C1 segment of cervical spinal cord (tissue), 14 donors: ENCODE data around the gene ZNF268.

ENCODE experiments used
- DNase-seq, 14 donors: peaks; one replicate each; lab custom pipeline; 2025; lab: John Stamatoyannopoulos, UW

The ZNF268 gene

DNA sequence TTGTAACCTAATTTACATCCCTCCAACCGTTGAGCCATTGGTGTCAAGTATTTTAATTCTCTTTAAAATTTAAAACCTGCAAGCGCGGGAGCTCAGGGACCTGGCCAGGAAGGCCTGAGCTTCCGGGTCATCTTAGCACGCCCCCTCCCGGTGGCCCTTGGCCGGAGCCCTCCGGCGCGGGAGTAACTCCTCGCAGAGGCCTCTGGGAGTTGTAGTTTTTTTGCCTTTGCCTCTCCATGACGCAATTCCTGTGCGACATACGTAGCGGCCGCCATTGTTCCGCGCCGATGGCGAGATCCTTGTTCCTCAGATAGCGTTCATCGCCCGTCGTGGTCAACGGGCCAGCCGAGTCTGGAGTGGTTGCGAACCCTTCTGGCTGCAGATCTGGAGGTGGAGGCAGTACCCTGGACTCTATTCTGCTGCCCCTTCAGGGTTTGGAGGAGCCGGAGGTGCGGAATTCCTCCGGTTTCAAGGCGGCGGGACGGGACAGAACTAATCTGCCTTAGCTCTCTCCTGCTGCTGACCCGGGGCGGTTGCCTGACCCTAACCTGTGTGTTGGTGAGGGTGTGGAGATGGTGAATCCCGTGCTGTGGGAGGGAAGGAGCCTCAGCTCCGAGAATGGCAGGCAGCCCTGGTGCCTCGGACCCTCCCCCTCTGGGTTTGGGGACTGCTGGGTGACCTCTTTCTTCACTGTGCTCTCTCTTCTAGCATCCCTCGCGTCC is at the start of gene ZNF268:
ZNF268 (plus strand) TSS at position 258 of the 722 bp plus-strand sequence. CDS start 503 bp downstream, outside the sequence.
- peak; percentile 17 to 91 (median 81) for DNase-seq

DNA sequence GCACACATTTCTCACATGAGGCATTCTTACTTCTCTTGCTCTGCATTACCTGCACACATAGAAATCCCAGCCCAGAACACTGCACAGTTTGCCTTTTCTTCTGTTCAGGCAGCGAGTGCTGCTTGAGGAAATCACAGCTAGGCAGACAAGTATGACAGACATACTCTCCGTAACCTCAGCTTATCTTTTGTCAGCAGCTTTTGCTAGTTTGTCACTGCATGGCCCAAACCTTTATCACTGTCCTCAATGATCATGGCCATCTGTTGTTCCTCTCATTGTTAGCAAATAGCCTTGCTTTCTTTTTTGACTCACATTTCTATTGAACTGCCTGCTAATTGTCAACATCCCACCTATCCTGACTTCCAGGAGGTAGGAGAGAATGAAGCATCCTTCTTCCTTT is 45.5 kb upstream of the ZNF268 start:
- DNase-seq: no peak

DNA sequence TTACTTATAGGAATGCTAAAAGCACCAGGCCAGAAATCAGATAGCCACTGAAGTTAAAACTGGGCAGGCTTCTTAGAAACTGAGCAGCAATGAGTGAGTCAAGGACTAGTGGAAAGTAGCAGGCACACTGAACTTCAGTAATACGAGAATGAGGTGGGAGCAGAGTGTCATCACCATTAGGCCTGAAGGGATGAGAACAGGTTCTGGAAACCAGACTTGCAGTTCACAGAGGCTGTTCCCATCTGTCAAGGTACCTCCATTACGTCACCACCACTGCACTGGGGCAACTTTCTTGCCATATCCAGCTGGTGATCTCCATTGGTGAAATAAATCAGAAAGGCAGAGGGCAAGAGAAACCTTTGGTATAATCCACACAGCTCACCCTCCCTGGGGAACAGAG is 35.3 kb upstream of the ZNF268 start:
- DNase-seq: no peak

GRCh38 chr12:133156125-133156690 is 25.1 kb upstream of the ZNF268 start:
- no peak for DNase-seq

GRCh38 chr12:133165776-133166175 is 15.5 kb upstream of the ZNF268 start:
- DNase-seq: no peak

- DNase-seq: no peak
These were observed 8.8 kb upstream of the ZNF268 start for GRCh38 chr12:133172491-133172890.

DNA sequence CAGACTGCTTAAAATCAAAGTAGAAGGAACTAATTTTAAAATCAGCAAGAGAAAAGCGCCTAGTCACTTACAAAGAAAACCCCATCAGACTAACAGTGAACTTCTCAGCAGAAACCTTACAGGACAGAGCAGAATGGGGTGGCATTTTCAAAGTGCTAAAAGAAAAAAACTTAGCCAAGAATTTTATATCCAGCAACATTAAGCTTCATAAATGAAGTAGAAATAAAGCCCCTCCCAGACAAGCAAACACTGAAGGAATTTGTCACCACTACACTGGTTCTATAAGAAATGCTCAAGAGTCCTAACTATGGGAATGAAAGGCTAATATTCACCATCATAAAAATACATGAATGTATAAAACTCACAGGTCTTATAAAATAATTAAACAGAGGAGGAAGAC is 6.4 kb upstream of the ZNF268 start:
- DNase-seq: no peak

DNA sequence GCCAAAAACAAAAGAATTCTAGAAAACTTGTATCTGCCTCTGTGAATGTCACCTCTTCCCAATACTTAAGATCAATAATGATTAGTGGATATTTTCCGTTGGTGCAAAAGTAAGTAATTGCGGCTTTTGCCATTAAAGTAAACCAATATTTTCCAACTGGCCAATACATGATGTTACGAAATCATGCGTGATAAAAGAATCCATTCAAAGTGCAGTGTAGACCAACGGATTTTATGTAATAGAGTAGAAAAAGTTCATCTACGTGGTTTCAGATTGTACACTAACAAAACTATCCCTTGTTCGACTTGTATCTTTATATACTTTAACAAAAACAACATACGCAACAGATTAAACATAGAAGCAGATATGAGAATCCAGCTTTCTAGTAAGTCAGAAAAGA is 626 bp upstream of the ZNF268 start:
- no peak for DNase-seq

GRCh38 chr12:133190176-133190575 is 8.9 kb downstream of the ZNF268 start:
- no peak for DNase-seq

- no peak for DNase-seq
These were observed 11.6 kb downstream of the ZNF268 start for GRCh38 chr12:133192847-133193246.

- DNase-seq: no peak
These were observed 20.6 kb downstream of the ZNF268 start for GRCh38 chr12:133201888-133202287.

GRCh38 chr12:133202493-133203343 is 21.4 kb downstream of the ZNF268 start:
- DNase-seq: no peak

GRCh38 chr12:133203344-133204263 is 22.3 kb downstream of the ZNF268 start:
- DNase-seq: no peak

DNA sequence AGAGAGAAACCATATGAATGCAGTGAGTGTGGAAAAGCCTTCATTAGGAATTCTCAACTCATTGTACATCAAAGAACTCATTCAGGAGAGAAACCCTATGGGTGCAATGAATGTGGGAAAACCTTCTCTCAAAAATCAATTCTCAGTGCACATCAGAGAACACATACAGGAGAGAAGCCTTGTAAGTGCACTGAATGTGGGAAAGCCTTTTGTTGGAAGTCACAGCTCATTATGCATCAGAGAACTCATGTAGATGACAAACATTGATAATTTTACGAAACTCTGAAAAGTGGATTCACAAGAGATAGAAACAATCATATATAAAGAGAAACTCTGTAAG is 22.9 kb downstream of the ZNF268 start:
- DNase-seq: no peak

GRCh38 chr12:133206390-133206789 is 25.1 kb downstream of the ZNF268 start:
- DNase-seq: no peak

- no peak for DNase-seq
These were observed 34.4 kb downstream of the ZNF268 start for GRCh38 chr12:133215724-133216123.

DNA sequence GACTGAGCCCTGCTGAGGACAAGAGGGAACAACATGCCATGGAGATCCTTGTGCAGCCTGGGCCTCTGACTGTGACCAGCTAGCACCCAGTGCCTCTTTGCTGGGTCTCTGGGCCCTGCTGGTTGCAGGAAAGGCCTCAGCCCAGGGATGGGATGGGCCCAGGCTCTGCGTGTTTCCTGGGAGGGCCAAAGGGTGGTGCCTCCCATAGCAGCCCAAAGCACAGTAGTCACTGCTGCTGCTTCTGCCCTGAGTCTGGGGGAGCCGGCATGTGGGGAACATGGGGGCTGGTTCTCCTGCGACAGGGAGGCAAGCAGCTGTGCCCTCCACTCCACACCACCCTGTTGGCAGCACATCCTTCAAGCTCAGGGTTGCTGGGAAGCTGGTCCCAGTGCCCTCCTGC is 35.9 kb downstream of the ZNF268 start:
- no peak for DNase-seq

DNA sequence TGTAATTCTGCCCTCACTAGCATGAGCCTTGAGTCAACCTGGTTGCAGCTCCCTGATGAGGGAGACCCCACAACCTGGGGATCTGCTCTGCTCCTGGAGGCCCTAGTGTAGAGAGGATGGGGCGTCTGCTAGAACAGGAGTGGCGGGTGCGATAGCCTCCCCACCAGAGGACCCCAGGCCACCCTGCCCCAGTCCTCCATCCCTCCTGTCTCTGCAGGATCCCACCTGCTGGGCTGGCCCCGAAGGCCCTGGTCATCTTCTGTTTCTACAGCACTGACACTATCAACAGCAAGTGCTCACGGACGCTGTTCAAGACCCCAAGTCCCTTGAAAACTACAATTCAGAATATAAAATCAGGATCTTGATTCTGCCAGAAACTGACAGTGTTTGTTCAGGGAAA is 39.2 kb downstream of the ZNF268 start:
- DNase-seq: no peak

GRCh38 chr12:133221241-133221640 is 39.9 kb downstream of the ZNF268 start:
- no peak for DNase-seq

DNA sequence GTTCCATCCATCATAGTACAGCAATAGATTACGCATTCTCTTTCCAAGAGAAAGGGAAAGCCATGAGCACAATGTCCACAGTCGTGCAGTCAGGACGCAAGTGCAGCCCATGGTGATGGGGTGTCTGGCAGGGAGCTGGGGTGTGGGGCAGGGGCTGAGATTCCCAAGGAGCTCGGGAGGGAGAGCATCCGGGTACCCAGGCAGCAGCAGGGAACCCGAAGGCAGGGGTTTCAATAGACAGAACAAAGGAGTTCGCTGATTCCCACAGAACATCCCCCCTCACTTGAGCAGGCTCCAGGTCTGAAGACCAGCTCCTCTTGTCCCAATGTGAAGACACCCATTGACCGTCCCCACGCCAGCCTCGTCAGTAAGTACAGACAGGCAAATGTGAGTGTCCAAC is 40.9 kb downstream of the ZNF268 start:
- no peak for DNase-seq

- DNase-seq: no peak
These were observed 44.2 kb downstream of the ZNF268 start for GRCh38 chr12:133225527-133225926.

- no peak for DNase-seq
These were observed 45.4 kb downstream of the ZNF268 start for GRCh38 chr12:133226690-133227089.
